Upper lobe of left lung (tissue), 4 donors: ENCODE measurements around the gene TUBGCP6.

Source experiments
- EP300 ChIP-seq, 4 donors: sonication (generic); formaldehyde crosslinking; IDR thresholded peaks; one replicate each; pipeline ENCODE4 v1.5.1; 2017; ENCODE audit warnings: antibody characterized with exemption in 4 of 4, control low read depth in 2 of 4
- POLR2A ChIP-seq, 4 donors: fragments of 450-650 bp; IDR thresholded peaks; one replicate each; pipeline ENCODE4 v1.5.1; 2016 to 2017; ENCODE audit warnings: antibody characterized with exemption in 4 of 4, mild to moderate bottlenecking in 2 of 4
- POLR2AphosphoS5 ChIP-seq, 2 donors: sonication (generic); formaldehyde crosslinking; IDR thresholded peaks; one replicate each; pipeline ENCODE4 v1.5.1; 2017; ENCODE audit warnings: antibody characterized with exemption in 2 of 2
- TF ChIP-seq, protein P1 (sequence below), 6 experiments: fragments of 450-650 bp in 4 of 6; fragments of 200-600 bp in 2 of 6; sonication (generic) in 2 of 6; IDR thresholded peaks; one replicate each; pipeline ENCODE4 v1.5.1; 2016 to 2019; ENCODE audit warnings: antibody characterized with exemption in 6 of 6

DNA sequence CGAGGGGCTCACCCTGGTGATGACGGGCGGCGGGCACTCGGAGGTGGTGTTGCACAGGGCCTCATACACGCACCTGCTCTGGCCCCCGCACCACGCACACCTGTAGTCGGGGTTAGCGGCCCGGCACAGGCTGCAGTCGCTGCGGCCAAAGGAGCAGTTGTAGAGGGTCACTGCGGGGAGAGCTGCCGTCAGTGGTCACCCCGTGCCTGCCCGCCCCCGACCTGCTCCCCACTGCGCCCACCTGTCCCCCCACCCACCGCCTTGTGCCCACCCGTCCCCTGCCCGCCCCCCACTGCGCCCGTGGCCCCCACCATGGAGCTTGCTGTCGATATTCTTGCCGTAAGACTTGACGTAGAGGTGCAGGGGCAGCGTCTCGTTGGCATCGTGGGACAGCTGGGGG, 39.0 kb upstream of the TUBGCP6 start:
- TF ChIP-seq POLR2A (IDR thresholded peaks at IDR 0.05) = no peak
- TF ChIP-seq POLR2AphosphoS5 (IDR thresholded peaks at IDR 0.05) = no peak
- TF ChIP-seq, protein P1, sequence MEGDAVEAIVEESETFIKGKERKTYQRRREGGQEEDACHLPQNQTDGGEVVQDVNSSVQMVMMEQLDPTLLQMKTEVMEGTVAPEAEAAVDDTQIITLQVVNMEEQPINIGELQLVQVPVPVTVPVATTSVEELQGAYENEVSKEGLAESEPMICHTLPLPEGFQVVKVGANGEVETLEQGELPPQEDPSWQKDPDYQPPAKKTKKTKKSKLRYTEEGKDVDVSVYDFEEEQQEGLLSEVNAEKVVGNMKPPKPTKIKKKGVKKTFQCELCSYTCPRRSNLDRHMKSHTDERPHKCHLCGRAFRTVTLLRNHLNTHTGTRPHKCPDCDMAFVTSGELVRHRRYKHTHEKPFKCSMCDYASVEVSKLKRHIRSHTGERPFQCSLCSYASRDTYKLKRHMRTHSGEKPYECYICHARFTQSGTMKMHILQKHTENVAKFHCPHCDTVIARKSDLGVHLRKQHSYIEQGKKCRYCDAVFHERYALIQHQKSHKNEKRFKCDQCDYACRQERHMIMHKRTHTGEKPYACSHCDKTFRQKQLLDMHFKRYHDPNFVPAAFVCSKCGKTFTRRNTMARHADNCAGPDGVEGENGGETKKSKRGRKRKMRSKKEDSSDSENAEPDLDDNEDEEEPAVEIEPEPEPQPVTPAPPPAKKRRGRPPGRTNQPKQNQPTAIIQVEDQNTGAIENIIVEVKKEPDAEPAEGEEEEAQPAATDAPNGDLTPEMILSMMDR (IDR thresholded peaks at IDR 0.05) = no peak
- TF ChIP-seq EP300 (IDR thresholded peaks at IDR 0.05) = no peak
